ENCODE data around the gene SH2B3. TPM values are rescaled to one million over a fixed set of nuclear protein-coding genes. Genes with fewer than 3 reads are reported as not detected.

SH2B3 gene
- total RNA-seq, 2 experiments from 2014 or later = 25.8 to 51.3 TPM

GRCh38 chr12:111390910-111391309 is 14.8 kb upstream of the SH2B3 start:
- intact Hi-C loops (cut with micrococcal nuclease; ENCODE audit: unreplicated experiment) = no loop called here
- Histone ChIP-seq H3K79me2 (ENCODE audit: insufficient read depth, low read depth, low read length) (no peaks in the 10 kb centered on the region), H3K4me3 (ENCODE audit: low read depth, low read length, poor library complexity, severe bottlenecking) (no peak overlapping the region), H3K36me3 (ENCODE audit: insufficient read depth, low read length) (no peaks in the 10 kb centered on the region), H3K9me3 (ENCODE audit: low read length) (no peaks in the 10 kb centered on the region), H4K20me1 (ENCODE audit: insufficient read depth, low read length) (no peaks in the 10 kb centered on the region), H3K27ac (ENCODE audit: low read depth, low read length, poor library complexity, severe bottlenecking) (no peak overlapping the region), H3K4me1 (ENCODE audit: insufficient read depth, low read length, poor library complexity, severe bottlenecking) (no peaks in the 10 kb centered on the region), H2AFZ (ENCODE audit: low read length) (no peak overlapping the region), H3K9me2 (ENCODE audit: insufficient read depth, low read length) (no peaks in the 10 kb centered on the region), H3K4me2 (ENCODE audit: low read length) (no peak overlapping the region)
- no peak for DNase-seq (ENCODE audit: low spot score)
- BruUV-seq (replicated peaks) = no TSS peak
- ChIA-PET CTCF (ENCODE audit: unreplicated experiment) (no interaction called here), POLR2A (interaction anchor here (0.7 to 1.1 kb wide), 3 partner anchors 63 to 277 kb away, joined by 3 to 8 read pairs (median 5); no protein-coding TSS in a partner anchor)
- no peak for TF ChIP-seq CTCF (conservative IDR thresholded peaks at IDR 0.05; ENCODE audit: low read length)
- no peak for TF ChIP-seq EZH2phosphoT487 (IDR thresholded peaks at IDR 0.05; ENCODE audit: borderline replicate concordance, low read depth, low read length)

DNA sequence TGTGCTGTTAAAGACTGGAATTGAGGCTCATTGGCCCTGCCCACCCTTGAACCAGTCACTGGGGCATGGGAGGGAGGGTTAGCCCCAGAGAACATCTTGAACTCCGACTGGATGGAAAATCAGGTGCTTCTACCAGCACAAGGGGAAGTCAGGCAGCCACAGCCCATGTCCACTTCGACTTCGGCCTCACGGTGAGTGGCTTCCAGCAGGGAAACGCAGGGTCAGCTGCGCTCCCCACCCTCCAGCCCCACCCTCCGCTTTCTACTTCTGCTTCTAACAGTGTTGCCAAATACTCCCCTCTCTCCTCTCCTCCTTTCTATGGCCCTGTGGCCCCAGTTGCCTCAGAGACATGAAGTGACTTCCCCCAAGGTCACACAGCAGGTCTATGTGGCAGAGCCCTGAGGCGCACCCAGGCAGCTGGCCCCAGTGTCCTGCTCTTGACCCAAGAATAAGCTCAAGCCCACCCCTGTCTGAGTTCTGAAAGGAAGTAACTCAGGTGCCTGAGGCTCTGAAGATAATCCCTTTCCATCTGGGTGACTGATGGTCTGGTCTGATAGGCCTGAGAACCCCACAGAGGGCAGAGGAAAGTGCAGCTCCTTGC is 11.9 kb upstream of the SH2B3 start:
- no TSS peak for BruUV-seq (replicated peaks)
- no peak for DNase-seq (ENCODE audit: low spot score)
- no peaks in the 10 kb centered on the region for H3K79me2 ChIP-seq (ENCODE audit: insufficient read depth, low read depth, low read length)
- ChIA-PET POLR2A (no interaction called here), CTCF (ENCODE audit: unreplicated experiment) (no interaction called here)
- H3K4me3 ChIP-seq (ENCODE audit: low read depth, low read length, poor library complexity, severe bottlenecking) = no peak overlapping the region
- intact Hi-C loops (cut with micrococcal nuclease; ENCODE audit: unreplicated experiment) = no loop called here
- no peaks in the 10 kb centered on the region for H3K9me2 ChIP-seq (ENCODE audit: insufficient read depth, low read length)
- H3K4me2 ChIP-seq (ENCODE audit: low read length) = no peak overlapping the region
- no peaks in the 10 kb centered on the region for H4K20me1 ChIP-seq (ENCODE audit: insufficient read depth, low read length)
- TF ChIP-seq CTCF (conservative IDR thresholded peaks at IDR 0.05; ENCODE audit: low read length) (no peak), EZH2phosphoT487 (IDR thresholded peaks at IDR 0.05; ENCODE audit: borderline replicate concordance, low read depth, low read length) (no peak)
- no peak overlapping the region for H3K27ac ChIP-seq (ENCODE audit: low read depth, low read length, poor library complexity, severe bottlenecking)
- no peaks in the 10 kb centered on the region for H3K9me3 ChIP-seq (ENCODE audit: low read length)
- H3K36me3 ChIP-seq (ENCODE audit: insufficient read depth, low read length) = no peaks in the 10 kb centered on the region
- peaks cover 7% of the 10 kb centered on the region for H3K4me1 ChIP-seq (ENCODE audit: insufficient read depth, low read length, poor library complexity, severe bottlenecking)
- no peak overlapping the region for H2AFZ ChIP-seq (ENCODE audit: low read length)

- ChIA-PET POLR2A (no interaction called here), CTCF (ENCODE audit: unreplicated experiment) (no interaction called here)
- Histone ChIP-seq H3K9me3 (ENCODE audit: low read length) (no peaks in the 10 kb centered on the region), H3K4me3 (ENCODE audit: low read depth, low read length, poor library complexity, severe bottlenecking) (no peak overlapping the region), H3K27ac (ENCODE audit: low read depth, low read length, poor library complexity, severe bottlenecking) (no peak overlapping the region), H2AFZ (ENCODE audit: low read length) (no peak overlapping the region), H3K4me2 (ENCODE audit: low read length) (no peak overlapping the region), H3K9me2 (ENCODE audit: insufficient read depth, low read length) (no peaks in the 10 kb centered on the region), H4K20me1 (ENCODE audit: insufficient read depth, low read length) (no peaks in the 10 kb centered on the region), H3K4me1 (ENCODE audit: insufficient read depth, low read length, poor library complexity, severe bottlenecking) (peaks cover 7% of the 10 kb centered on the region), H3K79me2 (ENCODE audit: insufficient read depth, low read depth, low read length) (no peaks in the 10 kb centered on the region), H3K36me3 (ENCODE audit: insufficient read depth, low read length) (no peaks in the 10 kb centered on the region)
- no peak for TF ChIP-seq EZH2phosphoT487 (IDR thresholded peaks at IDR 0.05; ENCODE audit: borderline replicate concordance, low read depth, low read length)
- TF ChIP-seq CTCF (conservative IDR thresholded peaks at IDR 0.05; ENCODE audit: low read length) = no peak
- BruUV-seq (replicated peaks) = no TSS peak
- intact Hi-C loops (cut with micrococcal nuclease; ENCODE audit: unreplicated experiment) = no loop called here
- no peak for DNase-seq (ENCODE audit: low spot score)
Measured at GRCh38 chr12:111394480-111394879, 11.2 kb upstream of the SH2B3 start.
